ENCODE measurements around the gene NSG1.

- TF ChIP-seq CTCF (IDR thresholded peaks at IDR 0.05) (no peak), POLR2AphosphoS5 (IDR thresholded peaks at IDR 0.05) (no peak)
Measured at GRCh38 chr4:4339504-4340085, 47.3 kb upstream of the NSG1 start.
